Endothelial cell of umbilical vein (primary cell): ENCODE data around the gene AOC2.

Experiments used
- CTCF ChIP-seq, 2 donors: IDR thresholded peaks; 1 replicate in 1 of 2; 2 replicates in 1 of 2; pipeline ENCODE4 v1.5.1; 2011; ENCODE audit warnings: low read length in 2 of 2, mild to moderate bottlenecking in 2 of 2, moderate library complexity in 2 of 2, control low read depth in 1 of 2, inconsistent platforms in 1 of 2, low read depth in 1 of 2; ENCODE audit not compliant: insufficient read depth in 1 of 2; ENCODE audit errors: extremely low read depth in 1 of 2
- MYC ChIP-seq: IDR thresholded peaks from one replicate; pipeline ENCODE4 v1.6.1; 2011; ENCODE audit warnings: mild to moderate bottlenecking, low read depth, low read length
- POLR2A ChIP-seq: IDR thresholded peaks from 2 replicates; pipeline ENCODE4 v1.6.1; 2012; ENCODE audit warnings: low read depth, mild to moderate bottlenecking, control low read depth, low read length
- POLR2AphosphoS5 ChIP-seq: IDR thresholded peaks from 2 replicates; pipeline ENCODE4 v1.6.1; 2012; ENCODE audit warnings: low read depth, mild to moderate bottlenecking, control low read depth, low read length, moderate library complexity; ENCODE audit not compliant: insufficient read depth

GRCh38 chr17:42894283-42895184 lies 50.2 kb downstream of the AOC2 start:
- TF ChIP-seq POLR2AphosphoS5 (no peak), CTCF (IDR thresholded peaks at IDR 0.05; ENCODE audit: extremely low read depth in 1 of 2, insufficient read depth in 1 of 2, low read depth in 1 of 2, low read length in 2 of 2) (no peak), POLR2A (no peak), MYC (no peak)
